Transverse colon (tissue), 3 donors: Measurements from ENCODE around the gene AKR1C4.

Experiments
- POLR2A ChIP-seq: fragments of 450-650 bp; IDR thresholded peaks from one replicate; pipeline ENCODE4 v1.6.1; 2016; ENCODE audit warnings: antibody characterized with exemption, mild to moderate bottlenecking, moderate library complexity
- TF ChIP-seq, protein P1 (sequence below), 5 experiments: fragments of 200-600 bp in 3 of 5; fragments of 450-650 bp in 2 of 5; sonication (generic) in 3 of 5; IDR thresholded peaks; 1 replicate in 2 of 5; 2 replicates in 3 of 5; pipeline ENCODE4 v1.5.1; 2016 to 2017; ENCODE audit warnings: antibody characterized with exemption in 5 of 5, inconsistent platforms in 3 of 5, mild to moderate bottlenecking in 2 of 5, moderate library complexity in 1 of 5

DNA sequence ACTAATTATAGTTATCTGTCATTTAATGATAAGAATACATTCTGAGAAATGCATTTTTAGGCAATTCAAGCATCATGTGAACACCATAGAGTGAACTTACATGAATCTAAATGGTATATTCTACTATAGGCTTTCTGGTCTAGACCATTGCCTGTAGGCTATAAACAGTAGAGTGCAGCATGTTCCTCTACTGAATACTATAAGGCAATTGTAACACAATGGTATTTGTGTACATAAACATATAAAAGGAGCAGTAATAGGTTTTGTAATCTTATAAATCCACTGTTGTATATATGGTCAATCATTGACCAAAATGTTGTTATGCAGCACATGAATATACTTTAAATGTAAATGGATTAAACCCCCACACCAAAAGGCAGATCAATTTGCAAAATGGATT, 71.6 kb downstream of the AKR1C4 start:
- TF ChIP-seq, protein P1, sequence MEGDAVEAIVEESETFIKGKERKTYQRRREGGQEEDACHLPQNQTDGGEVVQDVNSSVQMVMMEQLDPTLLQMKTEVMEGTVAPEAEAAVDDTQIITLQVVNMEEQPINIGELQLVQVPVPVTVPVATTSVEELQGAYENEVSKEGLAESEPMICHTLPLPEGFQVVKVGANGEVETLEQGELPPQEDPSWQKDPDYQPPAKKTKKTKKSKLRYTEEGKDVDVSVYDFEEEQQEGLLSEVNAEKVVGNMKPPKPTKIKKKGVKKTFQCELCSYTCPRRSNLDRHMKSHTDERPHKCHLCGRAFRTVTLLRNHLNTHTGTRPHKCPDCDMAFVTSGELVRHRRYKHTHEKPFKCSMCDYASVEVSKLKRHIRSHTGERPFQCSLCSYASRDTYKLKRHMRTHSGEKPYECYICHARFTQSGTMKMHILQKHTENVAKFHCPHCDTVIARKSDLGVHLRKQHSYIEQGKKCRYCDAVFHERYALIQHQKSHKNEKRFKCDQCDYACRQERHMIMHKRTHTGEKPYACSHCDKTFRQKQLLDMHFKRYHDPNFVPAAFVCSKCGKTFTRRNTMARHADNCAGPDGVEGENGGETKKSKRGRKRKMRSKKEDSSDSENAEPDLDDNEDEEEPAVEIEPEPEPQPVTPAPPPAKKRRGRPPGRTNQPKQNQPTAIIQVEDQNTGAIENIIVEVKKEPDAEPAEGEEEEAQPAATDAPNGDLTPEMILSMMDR (IDR thresholded peaks at IDR 0.05) = no peak
- no peak for TF ChIP-seq POLR2A
